ENCODE data around the gene PLCB4. TPM values are rescaled to one million over a fixed set of nuclear protein-coding genes. Genes with fewer than 3 reads are reported as not detected.
A peak's percentile ranks its signal among the peaks of the same experiment; 100 is the strongest.

The PLCB4 gene
- total RNA-seq, 4 donors from 2014 or later, result 17.4 to 264 (median 28.1) TPM

- H3K27me3 ChIP-seq, result no peaks in the 10 kb centered on the region
- no peak overlapping the region for H3K27ac ChIP-seq
- no peaks in the 10 kb centered on the region for H3K9me3 ChIP-seq
- intact Hi-C loops (cut with DNase I; ENCODE audit: low total_unique reads), result no loop called here
- no peak for DNase-seq
- H3K36me3 ChIP-seq, result no peaks in the 10 kb centered on the region
- TF ChIP-seq POLR2A (IDR thresholded peaks at IDR 0.05) (no peak), CTCF (IDR thresholded peaks at IDR 0.05) (no peak)
- no peak overlapping the region for H3K4me3 ChIP-seq
- no peaks in the 10 kb centered on the region for H3K4me1 ChIP-seq
Measured at GRCh38 chr20:9126527-9126926, 57.6 kb downstream of the PLCB4 start.

- intact Hi-C loops (cut with DNase I; ENCODE audit: low total_unique reads), result no loop called here
- Histone ChIP-seq H3K9me3 (no peaks in the 10 kb centered on the region), H3K4me1 (no peaks in the 10 kb centered on the region), H3K4me3 (no peak overlapping the region), H3K27ac (no peak overlapping the region), H3K36me3 (no peaks in the 10 kb centered on the region), H3K27me3 (no peaks in the 10 kb centered on the region)
- no peak for DNase-seq
- TF ChIP-seq POLR2A (IDR thresholded peaks at IDR 0.05) (no peak), CTCF (IDR thresholded peaks at IDR 0.05) (no peak)
Measured at GRCh38 chr20:9128568-9128967, 59.7 kb downstream of the PLCB4 start.

- TF ChIP-seq POLR2A (IDR thresholded peaks at IDR 0.05) (no peak), CTCF (IDR thresholded peaks at IDR 0.05) (no peak)
- no peak for DNase-seq
- no peaks in the 10 kb centered on the region for H3K4me1 ChIP-seq
- H3K4me3 ChIP-seq, result no peak overlapping the region
- no peaks in the 10 kb centered on the region for H3K36me3 ChIP-seq
- H3K27me3 ChIP-seq, result no peaks in the 10 kb centered on the region
- H3K9me3 ChIP-seq, result no peaks in the 10 kb centered on the region
- no peak overlapping the region for H3K27ac ChIP-seq
- intact Hi-C loops (cut with DNase I; ENCODE audit: low total_unique reads), result no loop called here
Measured at GRCh38 chr20:9129756-9130155, 60.9 kb downstream of the PLCB4 start.

GRCh38 chr20:9130521-9130920 lies 61.6 kb downstream of the PLCB4 start:
- Histone ChIP-seq H3K9me3 (no peaks in the 10 kb centered on the region), H3K27me3 (no peaks in the 10 kb centered on the region), H3K4me1 (no peaks in the 10 kb centered on the region), H3K4me3 (no peak overlapping the region), H3K36me3 (no peaks in the 10 kb centered on the region), H3K27ac (peak overlapping the region in 1 of 2 donors; percentile 10)
- intact Hi-C loops (cut with DNase I; ENCODE audit: low total_unique reads), result no loop called here
- DNase-seq, result no peak
- TF ChIP-seq POLR2A (IDR thresholded peaks at IDR 0.05) (no peak), CTCF (IDR thresholded peaks at IDR 0.05) (no peak)

GRCh38 chr20:9131841-9132240 lies 63.0 kb downstream of the PLCB4 start:
- Histone ChIP-seq H3K4me3 (no peak overlapping the region), H3K27ac (no peak overlapping the region), H3K4me1 (no peaks in the 10 kb centered on the region), H3K27me3 (no peaks in the 10 kb centered on the region), H3K36me3 (no peaks in the 10 kb centered on the region), H3K9me3 (no peaks in the 10 kb centered on the region)
- no peak for DNase-seq
- intact Hi-C loops (cut with DNase I; ENCODE audit: low total_unique reads), result no loop called here
- no peak for TF ChIP-seq CTCF (IDR thresholded peaks at IDR 0.05)
- no peak for TF ChIP-seq POLR2A (IDR thresholded peaks at IDR 0.05)
